ENCODE data around the gene RBMS3. TPM values are rescaled to one million over a fixed set of nuclear protein-coding genes. Genes with fewer than 3 reads are reported as not detected.

The RBMS3 gene
- total and polyA plus RNA-seq, 2 donors (not counting 1 experiment from before 2014, with no cell fraction given): 26.9 to 68.4 TPM

GRCh38 chr3:29335943-29336342 lies 55.1 kb downstream of the RBMS3 start:
- Histone ChIP-seq H3K36me3 (ENCODE audit: control insufficient read depth, insufficient read depth, low read length) (no peaks in the 10 kb centered on the region), H4K20me1 (ENCODE audit: control insufficient read depth, extremely low read depth, insufficient read depth, low read length) (no peaks in the 10 kb centered on the region), H3K79me2 (ENCODE audit: control insufficient read depth, insufficient read depth, low read length) (peaks cover 58% of the 10 kb centered on the region), H2AFZ (ENCODE audit: low read length) (no peak overlapping the region), H3K4me1 (ENCODE audit: control insufficient read depth, extremely low read depth, insufficient read depth, low read length) (peaks cover 17% of the 10 kb centered on the region), H3K4me2 (ENCODE audit: extremely low read depth, insufficient read depth, low read length) (peak overlapping the region; percentile 81), H3K27ac (ENCODE audit: insufficient read depth, low read length) (peak overlapping the region; percentile 84), H3K9me3 (ENCODE audit: control insufficient read depth, insufficient read depth, low read depth, low read length) (no peaks in the 10 kb centered on the region), H3K27me3 (ENCODE audit: control insufficient read depth, insufficient read depth, low read length) (no peaks in the 10 kb centered on the region), H3K4me3 (replicated peaks in 1 of 4; ENCODE audit: control extremely low read depth in 1 of 4, insufficient read depth in 1 of 4, low read depth in 3 of 4, low read length in 4 of 4) (peak overlapping the region; percentile 34 to 59 (median 52)), H3K9ac (ENCODE audit: insufficient read depth, low read length) (peak overlapping the region; percentile 56)
- TF ChIP-seq, protein P1, sequence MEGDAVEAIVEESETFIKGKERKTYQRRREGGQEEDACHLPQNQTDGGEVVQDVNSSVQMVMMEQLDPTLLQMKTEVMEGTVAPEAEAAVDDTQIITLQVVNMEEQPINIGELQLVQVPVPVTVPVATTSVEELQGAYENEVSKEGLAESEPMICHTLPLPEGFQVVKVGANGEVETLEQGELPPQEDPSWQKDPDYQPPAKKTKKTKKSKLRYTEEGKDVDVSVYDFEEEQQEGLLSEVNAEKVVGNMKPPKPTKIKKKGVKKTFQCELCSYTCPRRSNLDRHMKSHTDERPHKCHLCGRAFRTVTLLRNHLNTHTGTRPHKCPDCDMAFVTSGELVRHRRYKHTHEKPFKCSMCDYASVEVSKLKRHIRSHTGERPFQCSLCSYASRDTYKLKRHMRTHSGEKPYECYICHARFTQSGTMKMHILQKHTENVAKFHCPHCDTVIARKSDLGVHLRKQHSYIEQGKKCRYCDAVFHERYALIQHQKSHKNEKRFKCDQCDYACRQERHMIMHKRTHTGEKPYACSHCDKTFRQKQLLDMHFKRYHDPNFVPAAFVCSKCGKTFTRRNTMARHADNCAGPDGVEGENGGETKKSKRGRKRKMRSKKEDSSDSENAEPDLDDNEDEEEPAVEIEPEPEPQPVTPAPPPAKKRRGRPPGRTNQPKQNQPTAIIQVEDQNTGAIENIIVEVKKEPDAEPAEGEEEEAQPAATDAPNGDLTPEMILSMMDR (conservative IDR thresholded peaks at IDR 0.05 in 1 of 2, IDR thresholded peaks at IDR 0.05 in 1 of 2; ENCODE audit: low read depth in 1 of 2, low read length in 2 of 2): no peak
- TF ChIP-seq EZH2 (IDR thresholded peaks at IDR 0.05; ENCODE audit: low read length, missing control alignments): no peak
- peak in 1 of 2 donors; percentile 39 for DNase-seq (ENCODE audit: low read depth in 2 of 2)

GRCh38 chr3:29337565-29337964 lies 56.7 kb downstream of the RBMS3 start:
- Histone ChIP-seq H4K20me1 (ENCODE audit: control insufficient read depth, extremely low read depth, insufficient read depth, low read length) (no peaks in the 10 kb centered on the region), H3K79me2 (ENCODE audit: control insufficient read depth, insufficient read depth, low read length) (peaks cover 50% of the 10 kb centered on the region), H2AFZ (ENCODE audit: low read length) (no peak overlapping the region), H3K4me2 (ENCODE audit: extremely low read depth, insufficient read depth, low read length) (no peak overlapping the region), H3K27me3 (ENCODE audit: control insufficient read depth, insufficient read depth, low read length) (no peaks in the 10 kb centered on the region), H3K36me3 (ENCODE audit: control insufficient read depth, insufficient read depth, low read length) (no peaks in the 10 kb centered on the region), H3K4me1 (ENCODE audit: control insufficient read depth, extremely low read depth, insufficient read depth, low read length) (peaks cover 12% of the 10 kb centered on the region), H3K9ac (ENCODE audit: insufficient read depth, low read length) (no peak overlapping the region), H3K27ac (ENCODE audit: insufficient read depth, low read length) (no peak overlapping the region), H3K4me3 (replicated peaks in 1 of 4; ENCODE audit: control extremely low read depth in 1 of 4, insufficient read depth in 1 of 4, low read depth in 3 of 4, low read length in 4 of 4) (no peak overlapping the region), H3K9me3 (ENCODE audit: control insufficient read depth, insufficient read depth, low read depth, low read length) (no peaks in the 10 kb centered on the region)
- DNase-seq (ENCODE audit: low read depth in 2 of 2): no peak
- no peak for TF ChIP-seq EZH2 (IDR thresholded peaks at IDR 0.05; ENCODE audit: low read length, missing control alignments)
- TF ChIP-seq, protein P1 (conservative IDR thresholded peaks at IDR 0.05 in 1 of 2, IDR thresholded peaks at IDR 0.05 in 1 of 2; ENCODE audit: low read depth in 1 of 2, low read length in 2 of 2): no peak

DNA sequence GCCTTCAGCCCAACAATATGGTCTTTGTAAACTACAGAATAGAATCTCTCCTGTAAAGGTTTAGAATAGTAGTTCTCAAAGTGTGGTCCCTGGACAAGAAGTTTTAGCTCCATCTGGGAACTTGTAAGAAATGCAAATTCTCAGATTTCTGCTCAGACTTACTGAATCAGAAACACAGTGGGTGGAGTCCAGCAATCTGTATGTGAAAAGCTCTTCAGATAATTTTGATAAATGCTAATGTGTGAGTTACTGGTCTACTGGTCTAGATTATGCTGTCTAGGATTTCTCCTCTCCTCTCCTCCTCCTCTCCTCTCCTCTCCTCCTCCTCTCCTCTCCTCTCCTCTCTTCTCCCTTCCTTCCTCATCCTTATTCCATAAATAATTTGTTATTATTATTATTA lies 57.5 kb downstream of the RBMS3 start:
- Histone ChIP-seq H3K27me3 (ENCODE audit: control insufficient read depth, insufficient read depth, low read length) (no peaks in the 10 kb centered on the region), H3K36me3 (ENCODE audit: control insufficient read depth, insufficient read depth, low read length) (no peaks in the 10 kb centered on the region), H3K9ac (ENCODE audit: insufficient read depth, low read length) (no peak overlapping the region), H3K4me2 (ENCODE audit: extremely low read depth, insufficient read depth, low read length) (no peak overlapping the region), H3K4me1 (ENCODE audit: control insufficient read depth, extremely low read depth, insufficient read depth, low read length) (peaks cover 12% of the 10 kb centered on the region), H2AFZ (ENCODE audit: low read length) (no peak overlapping the region), H3K79me2 (ENCODE audit: control insufficient read depth, insufficient read depth, low read length) (peaks cover 46% of the 10 kb centered on the region), H3K9me3 (ENCODE audit: control insufficient read depth, insufficient read depth, low read depth, low read length) (no peaks in the 10 kb centered on the region), H3K4me3 (replicated peaks in 1 of 4; ENCODE audit: control extremely low read depth in 1 of 4, insufficient read depth in 1 of 4, low read depth in 3 of 4, low read length in 4 of 4) (no peak overlapping the region), H4K20me1 (ENCODE audit: control insufficient read depth, extremely low read depth, insufficient read depth, low read length) (no peaks in the 10 kb centered on the region), H3K27ac (ENCODE audit: insufficient read depth, low read length) (no peak overlapping the region)
- DNase-seq (ENCODE audit: low read depth in 2 of 2): no peak
- TF ChIP-seq, protein P1 (conservative IDR thresholded peaks at IDR 0.05 in 1 of 2, IDR thresholded peaks at IDR 0.05 in 1 of 2; ENCODE audit: low read depth in 1 of 2, low read length in 2 of 2): no peak
- no peak for TF ChIP-seq EZH2 (IDR thresholded peaks at IDR 0.05; ENCODE audit: low read length, missing control alignments)
